WTC11 (cell line): ENCODE measurements around the gene CDCA8. TPM values are rescaled to one million over a fixed set of nuclear protein-coding genes. Genes with fewer than 3 reads are reported as not detected.

Source experiments
- ATAC-seq: fragments of 200-7000 bp; cut with Tn5 transposase; 2 replicates; pipeline ENCODE4 v1.10.0; 2021; ENCODE audit warnings: mild to moderate bottlenecking, moderate library complexity
- CTCF ChIA-PET: fragments of 300-600 bp; sonication (Branson Sonifier 250); formaldehyde crosslinking; loops from one replicate; lab custom pipeline; 2021; ENCODE audit warnings: antibody characterized with exemption; lab: Charles Lee
- POLR2A ChIA-PET: fragments of 350-600 bp; sonication (Branson Sonifier 250); formaldehyde crosslinking; loops from one replicate; lab custom pipeline; 2021; ENCODE audit warnings: antibody characterized with exemption; lab: Charles Lee
- DNase-seq: peaks from one replicate; pipeline ENCODE4 v3.0.0; 2021; ENCODE audit warnings: low spot score
- H3K27ac Mint-ChIP-seq: 2 replicates; pipeline ENCODE4 v1.8.0; 2021; ENCODE audit warnings: mixed read lengths
- H3K27me3 Mint-ChIP-seq: 2 replicates; pipeline ENCODE4 v1.8.0; 2021; ENCODE audit warnings: low read depth, mild to moderate bottlenecking, moderate library complexity, mixed read lengths
- H3K36me3 Mint-ChIP-seq: 2 replicates; pipeline ENCODE4 v1.8.0; 2021; ENCODE audit warnings: mixed read lengths
- H3K4me1 Mint-ChIP-seq: 2 replicates; pipeline ENCODE4 v1.8.0; 2022; ENCODE audit warnings: mixed read lengths
- H3K4me3 Mint-ChIP-seq: 2 replicates; pipeline ENCODE4 v1.8.0; 2021; ENCODE audit warnings: mild to moderate bottlenecking, moderate library complexity, mixed read lengths
- H3K9me3 Mint-ChIP-seq: 2 replicates; pipeline ENCODE4 v1.8.0; 2021; ENCODE audit warnings: mixed read lengths
- ATF1 ChIP-seq: sonication (generic); formaldehyde crosslinking; IDR thresholded peaks from 2 replicates; pipeline ENCODE4 v1.8.1; 2023; ENCODE audit warnings: mild to moderate bottlenecking, moderate library complexity, missing genetic modification reagents
- CBFB ChIP-seq: sonication (generic); formaldehyde crosslinking; IDR thresholded peaks from 2 replicates; pipeline ENCODE4 v1.8.1; 2022; ENCODE audit warnings: mild to moderate bottlenecking, low read depth, missing genetic modification reagents
- FOXK1 ChIP-seq: sonication (generic); formaldehyde crosslinking; IDR thresholded peaks from 2 replicates; pipeline ENCODE4 v1.8.0; 2022; ENCODE audit warnings: mild to moderate bottlenecking, moderate library complexity, missing genetic modification reagents
- IRF2 ChIP-seq: sonication (generic); formaldehyde crosslinking; IDR thresholded peaks from 2 replicates; pipeline ENCODE4 v1.8.0; 2022; ENCODE audit warnings: low read depth, missing genetic modification reagents, borderline replicate concordance
- JAZF1 ChIP-seq: fragments of 250-450 bp; sonication (Bioruptor Pico); IDR thresholded peaks from 2 replicates; pipeline ENCODE4 v1.9.0; 2021; ENCODE audit warnings: moderate library complexity, mild to moderate bottlenecking, inconsistent platforms
- JUN ChIP-seq: sonication (generic); formaldehyde crosslinking; IDR thresholded peaks from 2 replicates; pipeline ENCODE4 v1.8.0; 2023; ENCODE audit warnings: mild to moderate bottlenecking, missing genetic modification reagents
- OVOL2 ChIP-seq: fragments of 250-450 bp; sonication (Bioruptor Pico); IDR thresholded peaks from 2 replicates; pipeline ENCODE4 v1.9.0; 2021; ENCODE audit warnings: mild to moderate bottlenecking, borderline replicate concordance
- PRRX2 ChIP-seq: fragments of 250-450 bp; sonication (Bioruptor Pico); IDR thresholded peaks from 2 replicates; pipeline ENCODE4 v1.8.0; 2021; ENCODE audit warnings: mild to moderate bottlenecking
- RELA ChIP-seq: sonication (generic); formaldehyde crosslinking; IDR thresholded peaks from 2 replicates; pipeline ENCODE4 v1.8.1; 2022; ENCODE audit warnings: missing genetic modification reagents, mild to moderate bottlenecking, borderline replicate concordance
- SP1 ChIP-seq: sonication (generic); formaldehyde crosslinking; conservative IDR thresholded peaks from 2 replicates; pipeline ENCODE4 v1.8.1; 2022; ENCODE audit warnings: missing genetic modification reagents
- ZBTB21 ChIP-seq: sonication (generic); formaldehyde crosslinking; IDR thresholded peaks from 2 replicates; pipeline ENCODE4 v1.8.1; 2023; ENCODE audit warnings: mild to moderate bottlenecking, missing genetic modification reagents, borderline replicate concordance
- ZNF219 ChIP-seq: sonication (generic); formaldehyde crosslinking; IDR thresholded peaks from 2 replicates; pipeline ENCODE4 v1.8.0; 2023; ENCODE audit warnings: missing genetic modification reagents, mild to moderate bottlenecking, borderline replicate concordance
- ZNF396 ChIP-seq: fragments of 250-450 bp; sonication (Bioruptor Pico); IDR thresholded peaks from 2 replicates; pipeline ENCODE4 v1.8.0; 2021; ENCODE audit warnings: mild to moderate bottlenecking, moderate library complexity, borderline replicate concordance
- total RNA-seq: library from RNA; stranded (reverse); gene quantifications from 3 replicates; pipeline ENCODE4 v1.2.3, GENCODE V29; 2021
- TF ChIP-seq, protein P1 (sequence below): fragments of 250-450 bp; sonication (Bioruptor Pico); IDR thresholded peaks from 2 replicates; pipeline ENCODE4 v2.1.2; 2022; ENCODE audit warnings: mild to moderate bottlenecking, moderate library complexity
- TF ChIP-seq, protein P2 (sequence below): sonication (generic); formaldehyde crosslinking; IDR thresholded peaks from 2 replicates; pipeline ENCODE4 v1.8.0; 2022; ENCODE audit warnings: mild to moderate bottlenecking, missing genetic modification reagents
- TF ChIP-seq, protein P3 (sequence below): fragments of 250-450 bp; sonication (Bioruptor Pico); IDR thresholded peaks from 2 replicates; pipeline ENCODE4 v1.8.0; 2021; ENCODE audit warnings: mild to moderate bottlenecking
- TF ChIP-seq, protein P4 (sequence below): sonication (generic); formaldehyde crosslinking; IDR thresholded peaks from 2 replicates; pipeline ENCODE4 v1.8.1; 2023; ENCODE audit warnings: mild to moderate bottlenecking, missing genetic modification reagents, moderate library complexity
- TF ChIP-seq, protein P5 (sequence below): sonication (generic); formaldehyde crosslinking; IDR thresholded peaks from 2 replicates; pipeline ENCODE4 v1.8.0; 2022; ENCODE audit warnings: mild to moderate bottlenecking, missing genetic modification reagents
- TF ChIP-seq, protein P6 (sequence below): sonication (generic); formaldehyde crosslinking; IDR thresholded peaks from 2 replicates; pipeline ENCODE4 v1.8.1; 2023; ENCODE audit warnings: mild to moderate bottlenecking, missing genetic modification reagents, borderline replicate concordance

The CDCA8 gene
- total RNA-seq, 1 experiment from 2014 or later = 47.7 TPM

DNA sequence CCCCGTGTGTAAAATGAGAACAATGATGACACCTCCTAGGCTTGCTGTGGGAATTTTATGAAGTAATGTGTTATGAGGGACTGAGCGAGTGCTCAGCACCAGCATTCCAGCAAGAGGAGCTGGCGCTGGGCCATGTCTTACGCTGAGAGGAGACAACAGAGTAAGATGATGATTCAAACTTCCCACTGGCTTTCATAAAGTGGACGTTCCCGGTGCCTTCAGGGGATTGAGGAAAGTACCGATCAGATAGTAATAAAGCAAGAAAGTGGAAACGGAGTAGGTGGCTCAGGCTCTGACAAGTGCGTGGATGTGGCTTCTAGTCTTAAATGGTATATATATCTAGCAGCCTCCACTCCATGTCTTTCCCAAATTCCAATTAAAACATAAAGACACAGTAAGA is 48.8 kb downstream of the CDCA8 start (continued):
- TF ChIP-seq, protein P1, sequence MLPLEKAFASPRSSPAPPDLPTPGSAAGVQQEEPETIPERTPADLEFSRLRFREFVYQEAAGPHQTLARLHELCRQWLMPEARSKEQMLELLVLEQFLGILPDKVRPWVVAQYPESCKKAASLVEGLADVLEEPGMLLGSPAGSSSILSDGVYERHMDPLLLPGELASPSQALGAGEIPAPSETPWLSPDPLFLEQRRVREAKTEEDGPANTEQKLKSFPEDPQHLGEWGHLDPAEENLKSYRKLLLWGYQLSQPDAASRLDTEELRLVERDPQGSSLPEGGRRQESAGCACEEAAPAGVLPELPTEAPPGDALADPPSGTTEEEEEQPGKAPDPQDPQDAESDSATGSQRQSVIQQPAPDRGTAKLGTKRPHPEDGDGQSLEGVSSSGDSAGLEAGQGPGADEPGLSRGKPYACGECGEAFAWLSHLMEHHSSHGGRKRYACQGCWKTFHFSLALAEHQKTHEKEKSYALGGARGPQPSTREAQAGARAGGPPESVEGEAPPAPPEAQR (CRISPR knock-in tag) = no peak
- TF ChIP-seq OVOL2 (CRISPR knock-in tag) (no peak), SP1 (no peak), ZBTB21 (CRISPR knock-in tag) (no peak)
- TF ChIP-seq, protein P2, sequence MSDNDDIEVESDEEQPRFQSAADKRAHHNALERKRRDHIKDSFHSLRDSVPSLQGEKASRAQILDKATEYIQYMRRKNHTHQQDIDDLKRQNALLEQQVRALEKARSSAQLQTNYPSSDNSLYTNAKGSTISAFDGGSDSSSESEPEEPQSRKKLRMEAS (CRISPR knock-in tag) = no peak

DNA sequence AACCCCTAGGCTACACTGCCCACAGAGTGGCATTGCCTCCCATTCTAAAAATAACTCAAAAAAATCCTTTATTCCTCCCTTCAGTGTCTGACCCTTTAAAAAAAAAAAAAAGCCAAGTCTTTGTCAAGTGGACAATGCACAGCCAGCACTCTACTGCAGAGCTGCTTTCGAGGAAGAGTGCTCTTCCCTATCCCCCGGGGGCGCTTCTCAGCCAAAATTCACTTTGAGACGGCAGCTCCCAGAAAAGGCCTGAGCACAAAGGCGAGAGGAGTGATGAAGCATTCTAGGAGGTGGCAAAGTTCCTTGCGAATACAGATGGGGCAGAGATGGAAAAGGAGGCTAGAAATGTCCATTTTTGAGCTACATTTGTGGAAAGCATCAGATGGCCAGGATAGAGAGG is 49.3 kb downstream of the CDCA8 start:
- Mint-ChIP-seq H3K9me3 (peaks cover 2% of the 10 kb centered on the region), H3K4me3 (no peak overlapping the region), H3K36me3 (no peaks in the 10 kb centered on the region), H3K27ac (no peak overlapping the region), H3K27me3 (peaks cover 28% of the 10 kb centered on the region), H3K4me1 (no peaks in the 10 kb centered on the region)
- peak; percentile 30; the same call in 1 of the 2 replicates for ATAC-seq
- no peak for TF ChIP-seq IRF2 (CRISPR knock-in tag)
- TF ChIP-seq, protein P3, sequence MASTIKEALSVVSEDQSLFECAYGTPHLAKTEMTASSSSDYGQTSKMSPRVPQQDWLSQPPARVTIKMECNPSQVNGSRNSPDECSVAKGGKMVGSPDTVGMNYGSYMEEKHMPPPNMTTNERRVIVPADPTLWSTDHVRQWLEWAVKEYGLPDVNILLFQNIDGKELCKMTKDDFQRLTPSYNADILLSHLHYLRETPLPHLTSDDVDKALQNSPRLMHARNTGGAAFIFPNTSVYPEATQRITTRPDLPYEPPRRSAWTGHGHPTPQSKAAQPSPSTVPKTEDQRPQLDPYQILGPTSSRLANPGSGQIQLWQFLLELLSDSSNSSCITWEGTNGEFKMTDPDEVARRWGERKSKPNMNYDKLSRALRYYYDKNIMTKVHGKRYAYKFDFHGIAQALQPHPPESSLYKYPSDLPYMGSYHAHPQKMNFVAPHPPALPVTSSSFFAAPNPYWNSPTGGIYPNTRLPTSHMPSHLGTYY = no peak
- no peak for TF ChIP-seq SP1
- POLR2A ChIA-PET = no interaction called here
- CTCF ChIA-PET = interaction anchor here (0.9 to 1.3 kb wide), 3 partner anchors 20 to 139 kb away, joined by 3 to 4 read pairs (median 4); no protein-coding TSS in a partner anchor
- no peak for DNase-seq

DNA sequence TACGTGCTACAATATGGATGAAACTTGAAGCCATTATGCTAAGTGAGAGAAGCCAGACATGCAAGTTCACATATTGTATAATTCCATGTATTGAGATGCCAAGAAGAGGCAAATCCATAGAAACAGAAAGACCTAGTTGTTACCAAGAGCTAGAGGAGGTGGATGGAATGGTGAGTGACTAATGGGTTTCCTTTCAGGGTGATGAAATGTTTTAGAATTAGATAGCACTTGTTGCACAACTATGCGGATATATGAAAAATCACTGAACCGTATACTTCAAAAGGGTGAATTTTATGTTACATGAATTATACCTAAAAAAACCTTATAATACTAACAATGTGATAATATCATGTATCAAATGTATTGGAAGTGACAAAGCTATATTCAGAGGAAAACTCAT is 54.5 kb downstream of the CDCA8 start:
- TF ChIP-seq ZBTB21 (CRISPR knock-in tag) = no peak
- no peak for TF ChIP-seq FOXK1 (CRISPR knock-in tag)
- TF ChIP-seq ZNF396 (CRISPR knock-in tag) = no peak
- TF ChIP-seq, protein P4, sequence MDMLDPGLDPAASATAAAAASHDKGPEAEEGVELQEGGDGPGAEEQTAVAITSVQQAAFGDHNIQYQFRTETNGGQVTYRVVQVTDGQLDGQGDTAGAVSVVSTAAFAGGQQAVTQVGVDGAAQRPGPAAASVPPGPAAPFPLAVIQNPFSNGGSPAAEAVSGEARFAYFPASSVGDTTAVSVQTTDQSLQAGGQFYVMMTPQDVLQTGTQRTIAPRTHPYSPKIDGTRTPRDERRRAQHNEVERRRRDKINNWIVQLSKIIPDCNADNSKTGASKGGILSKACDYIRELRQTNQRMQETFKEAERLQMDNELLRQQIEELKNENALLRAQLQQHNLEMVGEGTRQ = no peak
- TF ChIP-seq, protein P5, sequence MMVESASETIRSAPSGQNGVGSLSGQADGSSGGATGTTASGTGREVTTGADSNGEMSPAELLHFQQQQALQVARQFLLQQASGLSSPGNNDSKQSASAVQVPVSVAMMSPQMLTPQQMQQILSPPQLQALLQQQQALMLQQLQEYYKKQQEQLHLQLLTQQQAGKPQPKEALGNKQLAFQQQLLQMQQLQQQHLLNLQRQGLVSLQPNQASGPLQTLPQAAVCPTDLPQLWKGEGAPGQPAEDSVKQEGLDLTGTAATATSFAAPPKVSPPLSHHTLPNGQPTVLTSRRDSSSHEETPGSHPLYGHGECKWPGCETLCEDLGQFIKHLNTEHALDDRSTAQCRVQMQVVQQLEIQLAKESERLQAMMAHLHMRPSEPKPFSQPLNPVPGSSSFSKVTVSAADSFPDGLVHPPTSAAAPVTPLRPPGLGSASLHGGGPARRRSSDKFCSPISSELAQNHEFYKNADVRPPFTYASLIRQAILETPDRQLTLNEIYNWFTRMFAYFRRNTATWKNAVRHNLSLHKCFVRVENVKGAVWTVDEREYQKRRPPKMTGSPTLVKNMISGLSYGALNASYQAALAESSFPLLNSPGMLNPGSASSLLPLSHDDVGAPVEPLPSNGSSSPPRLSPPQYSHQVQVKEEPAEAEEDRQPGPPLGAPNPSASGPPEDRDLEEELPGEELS = no peak
- TF ChIP-seq ATF1 = no peak
- TF ChIP-seq JAZF1 (CRISPR knock-in tag) = no peak
- ATAC-seq (no peak), DNase-seq (no peak)
- peaks cover 39% of the 10 kb centered on the region for H3K27me3 Mint-ChIP-seq
- H3K4me1 Mint-ChIP-seq = no peaks in the 10 kb centered on the region
- no peak overlapping the region for H3K4me3 Mint-ChIP-seq
- H3K36me3 Mint-ChIP-seq = no peaks in the 10 kb centered on the region
- CTCF ChIA-PET = no interaction called here
- H3K27ac Mint-ChIP-seq = no peak overlapping the region
- H3K9me3 Mint-ChIP-seq = peaks cover 5% of the 10 kb centered on the region
- POLR2A ChIA-PET = no interaction called here

DNA sequence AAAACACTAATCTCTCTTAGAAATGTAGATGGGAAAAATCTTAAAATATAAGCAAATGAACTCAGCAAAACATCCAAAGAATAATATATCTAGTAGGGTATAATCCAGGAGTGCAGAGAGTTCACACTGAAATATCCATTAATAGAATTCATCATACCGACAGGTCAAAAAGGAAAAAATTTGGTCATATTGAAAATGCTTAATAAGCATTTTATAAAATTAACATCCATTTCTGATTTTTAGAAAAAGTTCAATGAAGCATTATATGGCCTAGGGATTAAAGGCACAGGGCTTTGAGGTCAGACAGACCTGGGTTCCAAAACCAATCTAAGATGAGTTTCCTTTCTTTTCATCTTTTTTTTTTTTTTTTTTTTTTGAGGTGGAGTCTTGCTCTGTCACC is 56.2 kb downstream of the CDCA8 start:
- H3K9me3 Mint-ChIP-seq = peaks cover 5% of the 10 kb centered on the region
- H3K36me3 Mint-ChIP-seq = no peaks in the 10 kb centered on the region
- peaks cover 47% of the 10 kb centered on the region for H3K27me3 Mint-ChIP-seq
- H3K27ac Mint-ChIP-seq = no peak overlapping the region
- ATAC-seq = no peak
- H3K4me1 Mint-ChIP-seq = no peaks in the 10 kb centered on the region
- H3K4me3 Mint-ChIP-seq = no peak overlapping the region
- DNase-seq = no peak
- ChIA-PET POLR2A (no interaction called here), CTCF (interaction anchor here (0.7 kb wide), 2 partner anchors 59 to 840 kb away, joined by 4 read pairs; partner anchors contain the start of genes C1orf122 and YRDC)
- TF ChIP-seq JUN (CRISPR knock-in tag) (no peak), ZNF219 (CRISPR knock-in tag) (no peak), RELA (no peak), PRRX2 (no peak), CBFB (CRISPR knock-in tag) (no peak), ZNF396 (CRISPR knock-in tag) (no peak)
- TF ChIP-seq, protein P5 = no peak
- TF ChIP-seq, protein P6, sequence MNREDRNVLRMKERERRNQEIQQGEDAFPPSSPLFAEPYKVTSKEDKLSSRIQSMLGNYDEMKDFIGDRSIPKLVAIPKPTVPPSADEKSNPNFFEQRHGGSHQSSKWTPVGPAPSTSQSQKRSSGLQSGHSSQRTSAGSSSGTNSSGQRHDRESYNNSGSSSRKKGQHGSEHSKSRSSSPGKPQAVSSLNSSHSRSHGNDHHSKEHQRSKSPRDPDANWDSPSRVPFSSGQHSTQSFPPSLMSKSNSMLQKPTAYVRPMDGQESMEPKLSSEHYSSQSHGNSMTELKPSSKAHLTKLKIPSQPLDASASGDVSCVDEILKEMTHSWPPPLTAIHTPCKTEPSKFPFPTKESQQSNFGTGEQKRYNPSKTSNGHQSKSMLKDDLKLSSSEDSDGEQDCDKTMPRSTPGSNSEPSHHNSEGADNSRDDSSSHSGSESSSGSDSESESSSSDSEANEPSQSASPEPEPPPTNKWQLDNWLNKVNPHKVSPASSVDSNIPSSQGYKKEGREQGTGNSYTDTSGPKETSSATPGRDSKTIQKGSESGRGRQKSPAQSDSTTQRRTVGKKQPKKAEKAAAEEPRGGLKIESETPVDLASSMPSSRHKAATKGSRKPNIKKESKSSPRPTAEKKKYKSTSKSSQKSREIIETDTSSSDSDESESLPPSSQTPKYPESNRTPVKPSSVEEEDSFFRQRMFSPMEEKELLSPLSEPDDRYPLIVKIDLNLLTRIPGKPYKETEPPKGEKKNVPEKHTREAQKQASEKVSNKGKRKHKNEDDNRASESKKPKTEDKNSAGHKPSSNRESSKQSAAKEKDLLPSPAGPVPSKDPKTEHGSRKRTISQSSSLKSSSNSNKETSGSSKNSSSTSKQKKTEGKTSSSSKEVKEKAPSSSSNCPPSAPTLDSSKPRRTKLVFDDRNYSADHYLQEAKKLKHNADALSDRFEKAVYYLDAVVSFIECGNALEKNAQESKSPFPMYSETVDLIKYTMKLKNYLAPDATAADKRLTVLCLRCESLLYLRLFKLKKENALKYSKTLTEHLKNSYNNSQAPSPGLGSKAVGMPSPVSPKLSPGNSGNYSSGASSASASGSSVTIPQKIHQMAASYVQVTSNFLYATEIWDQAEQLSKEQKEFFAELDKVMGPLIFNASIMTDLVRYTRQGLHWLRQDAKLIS (CRISPR knock-in tag) = no peak
